ENCODE data around the gene SRSF10. TPM values are rescaled to one million over a fixed set of nuclear protein-coding genes. Genes with fewer than 3 reads are reported as not detected.

Gene SRSF10
- total and polyA plus RNA-seq, 8 donors, result 84.9 to 296 (median 254) TPM

DNA sequence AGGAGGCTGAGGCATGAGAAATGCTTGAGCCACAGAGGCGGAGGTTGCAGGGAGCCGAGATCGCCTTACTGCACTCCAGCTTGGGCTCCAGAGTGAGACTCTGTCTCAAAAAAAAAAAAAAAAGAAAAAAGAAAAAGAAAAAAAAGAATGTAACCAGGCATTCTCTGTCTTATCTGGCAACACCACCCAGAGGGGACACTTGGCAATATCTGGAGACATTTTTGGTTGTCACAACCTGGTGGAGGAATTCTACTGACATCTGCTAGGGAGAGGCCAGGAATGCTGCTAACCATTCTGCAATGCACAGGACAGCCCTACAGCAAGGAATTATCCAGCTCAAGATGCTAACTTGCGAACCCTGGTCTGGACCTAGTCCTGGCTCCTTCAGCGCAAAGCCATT, 64.7 kb downstream of the SRSF10 start:
- Histone ChIP-seq H3K27me3 (no peaks in the 10 kb centered on the region), H3K4me3 (no peak overlapping the region), H3K4me1 (peaks cover 3 to 31% of the 10 kb centered on the region in 2 donors), H3K27ac (no peak overlapping the region), H3K9me3 (no peaks in the 10 kb centered on the region), H3K36me3 (no peaks in the 10 kb centered on the region)
- no peak for ATAC-seq
- DNase-seq, result no peak
- intact Hi-C loops (cut with DNase I), result no loop called here
- TF ChIP-seq, protein P1, sequence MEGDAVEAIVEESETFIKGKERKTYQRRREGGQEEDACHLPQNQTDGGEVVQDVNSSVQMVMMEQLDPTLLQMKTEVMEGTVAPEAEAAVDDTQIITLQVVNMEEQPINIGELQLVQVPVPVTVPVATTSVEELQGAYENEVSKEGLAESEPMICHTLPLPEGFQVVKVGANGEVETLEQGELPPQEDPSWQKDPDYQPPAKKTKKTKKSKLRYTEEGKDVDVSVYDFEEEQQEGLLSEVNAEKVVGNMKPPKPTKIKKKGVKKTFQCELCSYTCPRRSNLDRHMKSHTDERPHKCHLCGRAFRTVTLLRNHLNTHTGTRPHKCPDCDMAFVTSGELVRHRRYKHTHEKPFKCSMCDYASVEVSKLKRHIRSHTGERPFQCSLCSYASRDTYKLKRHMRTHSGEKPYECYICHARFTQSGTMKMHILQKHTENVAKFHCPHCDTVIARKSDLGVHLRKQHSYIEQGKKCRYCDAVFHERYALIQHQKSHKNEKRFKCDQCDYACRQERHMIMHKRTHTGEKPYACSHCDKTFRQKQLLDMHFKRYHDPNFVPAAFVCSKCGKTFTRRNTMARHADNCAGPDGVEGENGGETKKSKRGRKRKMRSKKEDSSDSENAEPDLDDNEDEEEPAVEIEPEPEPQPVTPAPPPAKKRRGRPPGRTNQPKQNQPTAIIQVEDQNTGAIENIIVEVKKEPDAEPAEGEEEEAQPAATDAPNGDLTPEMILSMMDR (IDR thresholded peaks at IDR 0.05), result no peak

DNA sequence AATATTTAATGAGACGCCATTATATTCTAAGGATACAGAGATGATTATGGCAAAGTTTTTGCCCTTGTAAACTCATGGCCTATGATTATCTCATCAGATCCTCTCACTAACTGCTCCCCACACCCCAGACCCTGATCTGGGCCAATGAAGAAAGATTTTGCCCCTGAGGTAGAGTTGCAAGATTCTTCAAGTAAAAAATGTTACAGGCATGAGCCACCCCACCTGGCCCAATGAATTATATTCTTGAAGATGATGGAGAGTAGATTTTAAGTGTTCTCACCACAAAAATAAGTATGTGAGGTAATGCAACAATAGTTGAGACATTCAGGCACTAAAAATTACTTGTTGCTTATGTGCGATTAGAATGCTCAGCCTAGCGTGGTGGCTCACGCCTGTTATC, 65.2 kb downstream of the SRSF10 start:
- no peaks in the 10 kb centered on the region for H3K27me3 ChIP-seq
- no peaks in the 10 kb centered on the region for H3K36me3 ChIP-seq
- H3K9me3 ChIP-seq, result no peaks in the 10 kb centered on the region
- no peak overlapping the region for H3K4me3 ChIP-seq
- intact Hi-C loops (cut with DNase I), result no loop called here
- DNase-seq (no peak), ATAC-seq (no peak)
- no peak overlapping the region for H3K27ac ChIP-seq
- H3K4me1 ChIP-seq, result peaks cover 0 to 26% of the 10 kb centered on the region in 2 donors
- TF ChIP-seq, protein P1 (IDR thresholded peaks at IDR 0.05), result no peak

Small RNA genes within 50 kb of the gene (microRNA-seq; reads per million reads assigned to microRNA genes)
- 0 reads per million in 2 donors for gene MIR378F

Other genes starting within 250 kb of the SRSF10 start
- gene ELOA, start 236.9 kb downstream of the SRSF10 start, total RNA-seq, result 10 to 100 TPM; 48.6 to 50.3 TPM
- 10 to 100 TPM; 41.4 to 49.6 (median 43.9) TPM for gene ELOA, start 236.9 kb downstream of the SRSF10 start, polyA plus RNA-seq (ENCODE audit: insufficient read length in 6 of 6)
- gene PITHD1, start 201.9 kb downstream of the SRSF10 start, total RNA-seq, result 10 to 100 TPM; 50.3 to 63.8 TPM
- gene PITHD1, start 201.9 kb downstream of the SRSF10 start, polyA plus RNA-seq (ENCODE audit: insufficient read length in 6 of 6), result 10 to 100 TPM; 48.0 to 71.0 (median 58.4) TPM
- gene LYPLA2, start 189.2 kb downstream of the SRSF10 start, total RNA-seq, result 10 to 100 TPM; 64.2 to 65.8 TPM
- gene LYPLA2, start 189.2 kb downstream of the SRSF10 start, polyA plus RNA-seq (ENCODE audit: insufficient read length in 6 of 6), result 10 to 100 TPM; 36.9 to 49.0 (median 46.3) TPM
- gene GALE, start 179.6 kb downstream of the SRSF10 start, total RNA-seq, result 10 to 100 TPM; 57.5 to 68.0 TPM
- gene GALE, start 179.6 kb downstream of the SRSF10 start, polyA plus RNA-seq (ENCODE audit: insufficient read length in 6 of 6), result 10 to 100 TPM; 13.3 to 20.0 (median 17.1) TPM
- gene HMGCL, start 154.9 kb downstream of the SRSF10 start, total RNA-seq, result 10 to 100 TPM; 34.1 to 51.3 TPM
- 10 to 100 TPM; 32.3 to 37.1 (median 34.8) TPM for gene HMGCL, start 154.9 kb downstream of the SRSF10 start, polyA plus RNA-seq (ENCODE audit: insufficient read length in 6 of 6)
- 10 to 100 TPM; 45.3 to 61.3 TPM for gene FUCA1, start 112.0 kb downstream of the SRSF10 start, total RNA-seq
- gene FUCA1, start 112.0 kb downstream of the SRSF10 start, polyA plus RNA-seq (ENCODE audit: insufficient read length in 6 of 6), result 10 to 100 TPM; 20.4 to 26.7 (median 24.0) TPM
- under 1 TPM; 0.05 to 0.06 TPM for gene CNR2, start 67.0 kb downstream of the SRSF10 start, total RNA-seq
- gene CNR2, start 67.0 kb downstream of the SRSF10 start, polyA plus RNA-seq (ENCODE audit: insufficient read length in 6 of 6), result under 1 TPM; 0.11 to 0.27 (median 0.15) TPM
- 100 to 1,000 TPM in 1 of 2 donors, 10 to 100 TPM in 1; 79.0 to 105 TPM for gene PNRC2, start 20.5 kb downstream of the SRSF10 start, total RNA-seq
- gene PNRC2, start 20.5 kb downstream of the SRSF10 start, polyA plus RNA-seq (ENCODE audit: insufficient read length in 6 of 6), result 100 to 1,000 TPM; 217 to 266 (median 245) TPM
- gene MYOM3, start 131.8 kb upstream of the SRSF10 start, total RNA-seq, result under 1 TPM; 0.44 to 0.52 TPM
- under 1 TPM in 5 of 6 donors, not detected in 1; 0.06 to 0.31 (median 0.17) TPM for gene MYOM3, start 131.8 kb upstream of the SRSF10 start, polyA plus RNA-seq (ENCODE audit: insufficient read length in 6 of 6)
- gene IL22RA1, start 162.8 kb upstream of the SRSF10 start, total RNA-seq, result under 1 TPM; 0.26 to 0.37 TPM
- under 1 TPM; 0.32 to 0.73 (median 0.51) TPM for gene IL22RA1, start 162.8 kb upstream of the SRSF10 start, polyA plus RNA-seq (ENCODE audit: insufficient read length in 6 of 6)
- gene IFNLR1, start 207.0 kb upstream of the SRSF10 start, total RNA-seq, result 1 to 10 TPM; 4.1 to 5.9 TPM
- 1 to 10 TPM; 2.5 to 5.1 (median 3.8) TPM for gene IFNLR1, start 207.0 kb upstream of the SRSF10 start, polyA plus RNA-seq (ENCODE audit: insufficient read length in 6 of 6)